HG03378 (cell line): ENCODE measurements around the gene NUMB.
"Not testable (repeated sequence)": the region's sequence is repeated elsewhere in the genome, so short reads cannot be mapped to it uniquely, and the experiment has no call there.

Experiments used
- ATAC-seq: cut with Tn5 transposase; IDR thresholded peaks from one replicate; pipeline ENCODE4 v1.9.1; 2021; ENCODE audit warnings: mild to moderate bottlenecking, moderate library complexity; ENCODE audit not compliant: unreplicated experiment

Gene NUMB

GRCh38 chr14:73423092-73423491 lies 35.3 kb downstream of the NUMB start:
- not testable (repeated sequence) for ATAC-seq

DNA sequence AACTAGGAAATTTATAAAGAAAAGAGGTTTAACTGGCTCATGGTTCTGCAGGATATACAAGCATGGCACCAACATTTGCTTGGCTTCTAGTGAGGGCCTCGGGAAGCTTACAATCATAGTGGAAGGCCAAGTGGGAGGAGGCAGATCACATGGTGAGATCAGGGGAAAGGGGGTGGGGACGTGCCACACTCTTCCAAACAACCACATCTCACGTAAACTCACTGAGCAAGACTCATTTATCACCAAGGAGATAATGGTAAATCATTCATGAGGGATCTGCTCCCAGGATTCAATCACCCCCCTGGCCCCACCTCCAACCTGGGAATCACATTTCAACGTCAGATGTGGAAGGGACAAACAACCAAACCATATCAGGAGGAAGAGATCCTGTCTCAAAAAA lies 35.8 kb downstream of the NUMB start:
- no peak for ATAC-seq

DNA sequence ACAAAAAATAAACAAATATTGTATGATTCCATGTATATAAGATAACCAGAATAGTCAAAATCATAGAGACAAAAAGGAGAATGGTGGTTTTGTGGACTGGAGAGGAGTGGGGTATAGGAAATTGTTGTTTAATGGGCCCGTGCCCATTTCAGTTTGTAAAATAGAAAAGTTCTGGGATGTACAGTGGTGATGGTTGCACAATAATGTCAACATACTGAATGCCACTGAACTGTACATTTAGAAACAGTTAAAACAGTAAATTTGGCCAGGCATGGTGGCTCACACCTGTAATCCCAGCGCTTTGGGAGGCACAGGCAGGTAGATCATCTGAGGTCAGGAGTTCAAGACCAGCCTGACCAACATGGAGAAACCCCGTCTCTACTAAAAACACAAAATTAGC lies 40.1 kb downstream of the NUMB start:
- ATAC-seq = no peak

- not testable (repeated sequence) for ATAC-seq
These were observed 52.1 kb downstream of the NUMB start for GRCh38 chr14:73406248-73406647.

DNA sequence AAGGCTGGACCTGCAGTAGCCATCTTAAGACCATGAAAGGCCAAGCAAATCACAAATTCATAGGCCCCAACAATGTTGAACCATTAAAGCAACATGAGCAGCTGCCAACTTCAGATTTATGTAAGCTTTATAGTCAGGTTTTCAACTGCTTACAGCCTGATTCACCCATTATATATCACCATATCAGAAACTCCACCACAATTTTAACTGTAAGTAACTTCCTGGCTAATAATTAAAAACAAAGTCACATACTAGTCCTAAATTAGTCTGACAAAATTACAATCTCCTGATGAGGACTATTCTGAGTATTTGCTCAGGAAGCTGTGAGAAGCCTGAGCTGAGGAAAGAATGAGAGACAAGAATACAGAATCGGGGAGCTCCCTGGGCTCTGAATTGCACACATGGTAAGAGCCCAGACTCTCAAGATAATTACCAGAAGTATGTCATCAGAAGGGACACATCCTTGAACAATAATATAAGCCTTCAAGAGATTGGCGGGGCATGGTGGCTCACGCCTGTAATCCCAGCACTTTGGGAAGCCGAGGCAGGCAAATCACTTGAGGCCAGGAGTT lies 55.1 kb downstream of the NUMB start:
- no peak for ATAC-seq

- no peak for ATAC-seq
These were observed 55.8 kb downstream of the NUMB start for GRCh38 chr14:73402579-73402978.

- no peak for ATAC-seq
These were observed 60.5 kb downstream of the NUMB start for GRCh38 chr14:73397810-73398209.

- ATAC-seq = no peak
These were observed 64.0 kb downstream of the NUMB start for GRCh38 chr14:73394317-73394716.

DNA sequence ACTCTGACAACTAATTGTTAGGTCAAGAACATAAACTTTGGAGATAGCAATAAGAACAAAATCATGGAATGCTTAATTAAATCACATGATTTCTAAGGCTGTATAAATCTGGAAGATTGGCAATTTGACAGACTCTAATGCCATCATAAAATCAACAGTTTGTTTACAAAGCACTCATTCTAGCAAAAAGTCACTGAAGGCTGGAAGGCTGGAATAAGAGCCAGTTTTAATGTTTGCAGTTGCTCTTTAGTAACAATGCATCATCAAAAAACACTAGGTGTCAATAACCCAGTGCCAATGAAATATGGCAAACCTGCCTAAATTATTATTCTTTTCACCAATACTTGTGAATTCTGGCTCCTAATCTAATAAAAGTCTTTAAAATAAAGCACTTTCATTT lies 65.0 kb downstream of the NUMB start:
- no peak for ATAC-seq

DNA sequence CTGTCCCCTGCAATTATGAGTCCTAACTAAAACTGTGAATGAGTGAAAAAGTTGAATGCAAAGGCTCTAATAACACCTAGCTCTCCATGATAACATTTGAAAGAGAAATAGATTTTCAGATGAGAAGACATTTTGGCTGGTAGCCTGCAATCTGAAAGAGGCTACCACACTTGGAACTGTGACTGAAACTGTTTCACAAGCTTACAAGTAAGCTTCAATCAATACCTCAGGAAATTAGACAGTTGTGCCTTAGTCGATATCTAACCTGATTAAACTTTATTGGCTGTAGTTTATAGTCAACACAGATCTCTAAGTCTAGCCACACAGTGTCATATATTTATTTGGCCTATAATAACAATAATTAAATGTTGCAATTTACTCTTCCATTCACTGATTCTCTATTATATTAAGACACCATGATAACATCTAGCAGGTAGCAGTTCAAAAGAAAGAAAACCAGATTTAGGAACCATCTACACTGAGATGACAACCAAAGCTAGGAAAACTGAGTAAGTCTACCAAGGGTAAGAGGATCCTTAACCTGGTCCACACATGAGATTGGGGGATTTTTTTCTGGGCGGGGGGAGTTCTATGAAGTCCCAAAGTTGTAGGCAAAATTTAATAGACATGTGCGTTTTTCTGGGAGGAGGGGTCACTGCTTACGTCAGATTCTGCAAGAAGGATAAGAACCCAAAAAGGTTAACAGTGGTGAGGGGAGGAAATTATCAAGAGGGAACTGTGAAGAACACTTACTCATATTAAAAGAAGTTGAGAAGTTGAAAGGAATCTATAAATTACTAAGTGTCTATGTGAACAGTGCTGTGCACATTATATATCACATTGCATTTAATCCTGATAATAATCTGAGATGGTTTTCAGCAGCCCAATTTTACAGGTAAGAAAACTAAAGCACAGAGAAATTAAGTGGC lies 65.8 kb downstream of the NUMB start:
- ATAC-seq = no peak

- not testable (repeated sequence) for ATAC-seq
These were observed 70.5 kb downstream of the NUMB start for GRCh38 chr14:73387860-73388259.

DNA sequence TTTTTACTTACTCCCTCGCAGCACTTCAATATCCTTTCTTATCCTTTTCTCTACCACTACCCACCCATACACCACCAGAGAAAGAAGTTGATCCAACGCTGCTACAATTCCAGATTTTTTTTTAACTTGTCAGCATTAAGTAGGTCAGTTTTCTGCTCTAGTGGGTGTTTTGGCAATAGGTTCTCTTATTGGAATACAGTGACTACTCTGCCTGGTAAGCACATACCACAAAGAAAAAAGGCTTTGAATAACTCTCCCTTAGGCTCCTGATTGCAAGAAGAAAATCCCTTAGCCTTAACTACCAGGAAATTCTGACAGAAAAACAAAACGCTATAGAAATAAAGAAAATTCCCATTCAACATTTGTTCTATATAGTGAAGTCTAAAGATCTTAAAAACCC lies 72.0 kb downstream of the NUMB start:
- no peak for ATAC-seq

GRCh38 chr14:73385021-73385420 lies 73.3 kb downstream of the NUMB start:
- ATAC-seq = not testable (repeated sequence)

- ATAC-seq = no peak
These were observed 75.0 kb downstream of the NUMB start for GRCh38 chr14:73383356-73383755.

GRCh38 chr14:73381380-73382013 lies 76.8 kb downstream of the NUMB start:
- ATAC-seq = no peak

- ATAC-seq = no peak
These were observed 81.8 kb downstream of the NUMB start for GRCh38 chr14:73376585-73376984.

DNA sequence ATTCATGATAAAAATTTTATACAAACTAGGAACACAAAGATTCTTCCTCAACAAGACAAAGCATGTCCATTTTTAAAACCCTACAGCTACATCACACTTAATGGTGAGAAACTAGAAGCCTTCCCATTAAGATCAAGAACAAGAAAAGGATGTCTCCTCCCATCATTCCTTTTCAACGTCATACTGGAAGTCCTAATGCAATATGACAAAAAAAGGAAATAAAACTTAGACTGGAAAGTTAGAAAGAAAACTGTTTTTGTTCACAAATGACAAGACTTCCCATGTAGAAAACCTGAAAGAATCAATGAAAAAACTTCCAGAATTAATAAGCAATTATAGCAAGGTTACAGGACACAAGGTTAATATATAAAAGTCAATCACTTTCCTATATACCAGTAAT lies 82.5 kb downstream of the NUMB start:
- no peak for ATAC-seq

DNA sequence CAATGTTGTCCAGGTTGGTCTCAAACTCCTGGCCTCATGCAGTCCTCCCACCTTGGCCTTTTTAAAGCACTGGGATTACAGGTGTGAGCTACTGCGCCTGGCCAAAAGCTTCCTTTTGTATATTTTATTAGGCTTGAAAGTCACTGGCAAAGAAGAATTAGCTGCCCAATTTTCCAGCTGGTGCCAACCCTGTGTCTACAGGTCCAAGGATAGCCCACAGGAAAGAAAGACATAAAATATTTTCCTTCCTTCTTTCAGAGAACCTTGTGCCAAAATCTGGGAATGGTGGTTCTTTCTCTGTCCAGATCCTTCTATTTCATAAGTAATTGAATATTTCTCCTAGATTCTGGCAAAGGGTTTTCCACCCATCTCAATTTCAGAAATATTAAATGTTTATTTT lies 84.1 kb downstream of the NUMB start:
- ATAC-seq = no peak

GRCh38 chr14:73372529-73372928 lies 85.8 kb downstream of the NUMB start:
- ATAC-seq = no peak

GRCh38 chr14:73370561-73370960 lies 87.8 kb downstream of the NUMB start:
- ATAC-seq = no peak

DNA sequence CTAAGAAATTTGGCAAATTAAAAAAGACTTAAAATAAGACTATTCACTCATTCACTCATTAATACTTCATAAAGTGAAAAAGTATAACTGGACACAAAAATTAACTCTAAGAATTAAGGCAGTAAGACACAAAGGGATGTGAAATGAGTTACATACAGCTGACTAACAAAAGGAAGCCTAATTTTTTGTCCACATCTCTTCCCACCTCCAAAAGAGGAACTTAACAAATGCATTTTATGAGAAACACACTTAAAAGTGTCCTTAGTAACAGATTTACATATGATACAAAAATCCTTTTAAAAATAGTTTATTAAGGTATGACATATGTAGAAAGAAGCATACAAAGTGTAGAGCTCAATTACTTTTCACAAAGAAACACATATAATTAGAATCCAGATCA lies 88.9 kb downstream of the NUMB start:
- ATAC-seq = no peak

DNA sequence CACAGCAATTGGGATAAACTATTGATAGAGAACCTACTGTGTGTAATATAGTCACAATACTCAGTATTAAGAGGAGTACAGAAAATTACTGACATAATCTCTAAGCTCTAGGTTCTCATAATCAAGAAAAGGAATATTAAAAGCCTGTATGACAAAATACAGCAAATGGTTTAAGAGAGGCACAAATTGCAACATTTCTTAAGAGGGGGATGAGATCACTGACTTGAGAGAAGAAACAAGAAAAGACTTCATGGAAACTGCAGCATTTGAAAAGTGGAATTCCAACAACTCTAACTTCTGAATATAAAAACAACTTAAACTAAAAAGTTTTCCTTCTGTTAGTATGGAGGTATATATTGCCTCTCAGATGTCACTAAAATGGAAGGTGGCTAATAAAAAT lies 89.7 kb downstream of the NUMB start:
- ATAC-seq = no peak
